Measurements from ENCODE around the gene ALDH8A1. TPM values are rescaled to one million over a fixed set of nuclear protein-coding genes. Genes with fewer than 3 reads are reported as not detected.

The ALDH8A1 gene
- total and polyA plus RNA-seq, 2 of the 8 experiments (the other 6 are each of a cell fraction or from before 2014, with no cell fraction given) = 0.08 to 0.28 TPM

- TF ChIP-seq CHD7 (IDR thresholded peaks at IDR 0.05; ENCODE audit: insufficient replicate concordance, low read length) (no peak), CEBPB (IDR thresholded peaks at IDR 0.05; ENCODE audit: low read depth, low read length) (no peak), POLR2A (IDR thresholded peaks at IDR 0.05; ENCODE audit: control extremely low read depth in 1 of 2, low read depth in 2 of 2, low read length in 2 of 2) (no peak), CTCF (IDR thresholded peaks at IDR 0.05; ENCODE audit: control extremely low read depth in 1 of 3, insufficient read depth in 1 of 3, low read depth in 1 of 3, low read length in 3 of 3) (no peak), FOSL1 (IDR thresholded peaks at IDR 0.05; ENCODE audit: insufficient read depth, low read depth, low read length) (no peak), GABPA (IDR thresholded peaks at IDR 0.05; ENCODE audit: borderline replicate concordance, insufficient read depth, low read length) (no peak), NANOG (IDR thresholded peaks at IDR 0.05; ENCODE audit: insufficient read depth, low read depth, low read length, poor library complexity, severe bottlenecking) (no peak)
Measured at GRCh38 chr6:134982161-134982560, 32.3 kb upstream of the ALDH8A1 start (continued).
